HG03354 (cell line): ENCODE measurements around the gene SULT1A1.
"Not testable (repeated sequence)": the region's sequence is repeated elsewhere in the genome, so short reads cannot be mapped to it uniquely, and the experiment has no call there.

ENCODE experiments used
- ATAC-seq: cut with Tn5 transposase; IDR thresholded peaks from one replicate; pipeline ENCODE4 v1.9.1; 2021; ENCODE audit warnings: mild to moderate bottlenecking; ENCODE audit not compliant: unreplicated experiment, poor library complexity, severe bottlenecking

Gene SULT1A1

GRCh38 chr16:28566233-28566925, 43.5 kb downstream of the SULT1A1 start:
- ATAC-seq, result not testable (repeated sequence)

DNA sequence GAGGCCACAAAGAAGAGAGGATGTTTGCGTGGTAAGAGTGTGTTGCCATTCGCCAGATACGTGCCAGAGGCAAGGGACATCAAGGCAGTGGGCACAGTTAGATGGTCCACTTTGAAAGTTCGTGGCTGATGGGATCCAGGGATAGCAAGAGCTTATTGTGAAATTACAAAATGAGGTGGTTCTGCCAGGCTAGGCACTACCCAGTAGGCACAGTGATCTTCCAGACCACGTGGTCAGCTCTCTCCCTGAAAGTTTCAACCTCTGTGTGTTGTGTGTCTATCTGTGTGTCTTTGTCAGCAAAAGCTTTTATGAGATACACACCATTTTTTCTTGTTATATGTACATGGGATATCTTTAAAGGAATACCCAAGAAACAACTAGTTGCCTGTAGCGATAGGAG, 46.6 kb downstream of the SULT1A1 start:
- no peak for ATAC-seq

DNA sequence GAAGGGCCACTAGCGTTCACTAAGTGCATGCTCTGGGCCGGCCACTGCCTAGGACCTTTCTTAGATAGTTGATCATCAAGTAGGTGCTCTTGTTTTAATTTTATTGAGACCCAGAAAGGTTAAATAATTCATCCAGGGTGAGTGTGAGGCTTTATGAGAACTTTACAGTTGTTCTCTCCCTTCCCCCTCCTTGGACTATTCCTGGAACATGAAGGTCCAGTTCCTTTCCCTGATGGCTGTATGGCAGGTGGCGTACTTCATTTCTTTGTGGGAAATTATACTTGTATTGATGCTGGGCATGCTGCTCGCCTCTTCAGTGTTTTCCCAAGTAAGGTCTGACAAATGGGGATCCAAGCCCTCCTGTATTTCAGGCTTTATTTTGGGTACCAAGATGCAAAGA, 47.6 kb downstream of the SULT1A1 start:
- ATAC-seq, result no peak

DNA sequence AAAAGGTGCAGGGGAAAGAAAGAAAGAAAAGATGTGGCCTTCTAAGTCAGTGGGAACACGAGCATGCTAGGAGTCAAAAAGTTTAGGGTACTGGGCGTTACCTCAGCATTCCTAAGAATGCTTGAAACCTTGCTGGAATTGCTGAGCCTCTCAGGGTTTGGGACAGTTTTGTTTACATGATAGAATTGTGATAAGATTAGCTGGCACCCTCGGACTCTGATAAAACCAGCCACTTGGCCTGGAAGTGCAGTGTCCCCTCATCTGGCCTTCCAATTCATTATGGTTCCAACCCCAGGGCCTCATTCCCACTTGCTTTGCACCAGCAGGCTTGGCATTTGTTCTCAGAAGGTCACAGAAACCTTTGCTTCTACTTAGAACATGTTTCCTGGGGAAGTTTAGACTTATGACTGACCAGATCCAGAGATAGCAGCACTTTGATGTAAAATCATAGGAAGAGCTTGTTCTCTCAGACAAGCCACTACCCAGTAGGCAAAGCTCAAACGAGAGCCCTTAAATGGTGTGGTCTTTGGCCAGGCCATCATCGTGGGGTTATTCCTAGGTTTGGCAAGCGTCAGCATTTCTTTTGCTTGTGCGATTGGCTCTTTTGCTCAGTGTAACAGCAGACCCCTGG, 48.2 kb downstream of the SULT1A1 start:
- no peak for ATAC-seq

DNA sequence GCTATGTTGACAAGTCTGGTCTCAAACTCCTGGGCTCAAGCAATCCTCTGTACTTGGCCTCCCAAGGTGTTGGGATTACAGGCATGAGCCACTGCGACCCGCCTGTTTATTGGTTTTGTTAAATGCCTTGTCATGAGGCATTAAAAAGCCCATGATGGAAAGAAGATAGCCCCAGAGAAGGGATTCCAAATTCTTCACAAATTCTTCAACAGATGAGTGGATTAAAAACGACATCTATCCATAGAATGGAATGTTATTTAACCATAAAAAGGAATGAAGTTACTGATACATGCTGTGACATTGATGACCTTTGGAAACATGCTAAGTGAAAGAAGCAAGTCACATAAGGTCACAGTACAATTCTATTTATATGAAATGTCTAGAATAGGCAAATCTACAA, 51.4 kb downstream of the SULT1A1 start:
- no peak for ATAC-seq

DNA sequence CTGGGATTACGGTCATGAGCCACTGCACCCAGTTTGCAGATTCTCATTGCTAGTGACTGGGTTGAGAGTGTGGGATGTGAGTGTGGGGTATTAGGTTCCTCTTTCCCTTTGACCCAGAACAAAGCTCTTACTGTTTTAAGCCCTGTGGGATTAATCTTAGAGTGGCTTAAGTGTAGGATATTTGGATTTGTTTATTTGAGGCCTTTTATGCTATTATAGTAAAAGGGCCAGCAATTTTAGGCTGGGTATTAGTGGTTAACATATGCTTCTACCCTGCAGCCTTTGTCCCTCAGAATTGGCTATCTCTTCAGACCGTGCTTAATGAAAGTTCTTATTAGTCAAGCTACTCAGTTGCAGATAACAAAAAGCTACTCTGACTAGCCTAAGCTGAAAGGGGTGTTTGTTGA, 52.9 kb downstream of the SULT1A1 start:
- ATAC-seq, result no peak

- no peak for ATAC-seq
These were observed 54.3 kb downstream of the SULT1A1 start for GRCh38 chr16:28555561-28555960.
